PFSK-1 (cell line): Measurements from ENCODE around the gene RAB11A.

ENCODE experiments used
- FOXP2 ChIP-seq: optimal IDR thresholded peaks from 2 replicates; pipeline ENCODE3; 2011; ENCODE audit warnings: borderline replicate concordance, control low read depth, inconsistent platforms; ENCODE audit not compliant: insufficient read depth; ENCODE audit errors: extremely low read length, extremely low read depth
- POLR2AphosphoS5 ChIP-seq: IDR thresholded peaks from 2 replicates; pipeline ENCODE4 v1.6.1; 2012; ENCODE audit warnings: low read depth, mild to moderate bottlenecking, control low read depth, low read length, moderate library complexity
- REST ChIP-seq, 2 experiments: IDR thresholded peaks; 2 replicates each; pipeline versions ENCODE4 v1.6.1 to v1.8.0; 2011 to 2012; ENCODE audit warnings: low read depth in 2 of 2, low read length in 2 of 2, control low read depth in 1 of 2, inconsistent platforms in 1 of 2, mild to moderate bottlenecking in 1 of 2, moderate library complexity in 1 of 2; ENCODE audit not compliant: insufficient read depth in 1 of 2
- SIN3A ChIP-seq: IDR thresholded peaks from 2 replicates; pipeline ENCODE4 v1.6.1; 2012; ENCODE audit warnings: mild to moderate bottlenecking, low read length, moderate library complexity, borderline replicate concordance; ENCODE audit not compliant: insufficient read depth
- TAF1 ChIP-seq: IDR thresholded peaks from 2 replicates; pipeline ENCODE4 v1.6.1; 2012; ENCODE audit warnings: low read length, control low read depth, borderline replicate concordance; ENCODE audit not compliant: insufficient read depth

Gene RAB11A

GRCh38 chr15:65875458-65875857, 6.2 kb downstream of the RAB11A start:
- TF ChIP-seq REST (IDR thresholded peaks at IDR 0.05; ENCODE audit: insufficient read depth in 1 of 2, low read depth in 2 of 2, low read length in 2 of 2) (no peak), SIN3A (no peak), TAF1 (no peak), FOXP2 (no peak), POLR2AphosphoS5 (no peak)

GRCh38 chr15:65877749-65878148, 8.5 kb downstream of the RAB11A start:
- TF ChIP-seq POLR2AphosphoS5 (no peak), FOXP2 (no peak), REST (IDR thresholded peaks at IDR 0.05; ENCODE audit: insufficient read depth in 1 of 2, low read depth in 2 of 2, low read length in 2 of 2) (no peak), TAF1 (no peak), SIN3A (no peak)

GRCh38 chr15:65881766-65882434, 12.6 kb downstream of the RAB11A start:
- TF ChIP-seq POLR2AphosphoS5 (no peak), SIN3A (no peak), REST (IDR thresholded peaks at IDR 0.05; ENCODE audit: insufficient read depth in 1 of 2, low read depth in 2 of 2, low read length in 2 of 2) (no peak), FOXP2 (no peak), TAF1 (no peak)

GRCh38 chr15:65883571-65883970, 14.3 kb downstream of the RAB11A start:
- no peak for TF ChIP-seq POLR2AphosphoS5
- TF ChIP-seq SIN3A: no peak
- TF ChIP-seq TAF1: no peak
- no peak for TF ChIP-seq REST (IDR thresholded peaks at IDR 0.05; ENCODE audit: insufficient read depth in 1 of 2, low read depth in 2 of 2, low read length in 2 of 2)
- TF ChIP-seq FOXP2: no peak
